A673 (cell line): ENCODE measurements around the gene PDE9A. TPM values are rescaled to one million over a fixed set of nuclear protein-coding genes. Genes with fewer than 3 reads are reported as not detected.
A peak's percentile ranks its signal among the peaks of the same experiment; 100 is the strongest.
"Not testable (repeated sequence)": the region's sequence is repeated elsewhere in the genome, so short reads cannot be mapped to it uniquely, and the experiment has no call there.

Source experiments
- BruUV-seq: library from RNA; stranded (reverse); fragments of 400-500 nt; replicated peaks from 2 replicates; lab custom pipeline; 2021; lab: Mats Ljungman, UMichigan
- CTCF ChIA-PET: fragments of 300-600 bp; sonication (Branson Sonifier 250); formaldehyde crosslinking; loops from one replicate; lab custom pipeline; 2022; ENCODE audit warnings: antibody characterized with exemption; lab: Charles Lee
- POLR2A ChIA-PET: fragments of 300-600 bp; sonication (Branson Sonifier 250); formaldehyde crosslinking; loops from one replicate; lab custom pipeline; 2022; ENCODE audit warnings: antibody characterized with exemption; ENCODE audit not compliant: low non-redundant PET; lab: Charles Lee
- DNase-seq: peaks from one replicate; pipeline ENCODE4 v3.0.0-alpha.2; 2015; ENCODE audit warnings: low spot score
- H3K27ac ChIP-seq: fragments of 200-600 bp; sonication (generic); 2 replicates; pipeline ENCODE4 v1.5.1; 2016; ENCODE audit warnings: mixed run types, low read depth, mild to moderate bottlenecking, mixed read lengths, antibody characterized with exemption, low read length; ENCODE audit not compliant: poor library complexity, severe bottlenecking
- H3K27me3 ChIP-seq: fragments of 200-600 bp; sonication (generic); replicated peaks from 2 replicates; pipeline ENCODE4 v1.6.1; 2017; ENCODE audit warnings: mixed run types, low read depth, mild to moderate bottlenecking, mixed read lengths, antibody characterized with exemption, low read length; ENCODE audit not compliant: insufficient read depth, poor library complexity
- H3K36me3 ChIP-seq: fragments of 200-600 bp; sonication (generic); 2 replicates; pipeline ENCODE4 v1.6.1; 2016; ENCODE audit warnings: mixed run types, mild to moderate bottlenecking, mixed read lengths, antibody characterized with exemption, low read length; ENCODE audit not compliant: insufficient read depth, poor library complexity, severe bottlenecking
- H3K4me1 ChIP-seq: fragments of 200-600 bp; sonication (generic); 2 replicates; pipeline ENCODE4 v1.6.1; 2017; ENCODE audit warnings: mixed run types, mild to moderate bottlenecking, mixed read lengths, antibody characterized with exemption, low read length; ENCODE audit not compliant: insufficient read depth, poor library complexity, severe bottlenecking
- H3K4me3 ChIP-seq: fragments of 200-600 bp; sonication (generic); 2 replicates; pipeline ENCODE4 v1.5.1; 2016; ENCODE audit warnings: low read depth, mixed run types, mild to moderate bottlenecking, mixed read lengths, low read length; ENCODE audit not compliant: poor library complexity, severe bottlenecking
- H3K9me3 ChIP-seq: fragments of 200-600 bp; sonication (generic); 2 replicates; pipeline ENCODE4 v1.6.1; 2016; ENCODE audit warnings: mixed run types, low read depth, mild to moderate bottlenecking, mixed read lengths, antibody characterized with exemption, low read length; ENCODE audit not compliant: poor library complexity, severe bottlenecking
- EZH2 ChIP-seq: fragments of 200-600 bp; sonication (generic); IDR thresholded peaks from 2 replicates; pipeline ENCODE4 v1.6.1; 2017; ENCODE audit warnings: borderline replicate concordance, low read depth, mild to moderate bottlenecking, mixed read lengths, antibody characterized with exemption, low read length; ENCODE audit not compliant: poor library complexity, severe bottlenecking
- intact Hi-C: fragments of 100-400 bp; cut with micrococcal nuclease; formaldehyde crosslinking; loops from one replicate; pipeline ENCODE4 v1.10.0; 2022; ENCODE audit not compliant: unreplicated experiment
- total RNA-seq: library from RNA; stranded (reverse); gene quantifications from 2 replicates; pipeline ENCODE4 v1.2.3, GENCODE V29; 2021
- TF ChIP-seq, protein P1 (sequence below): fragments of 300-800, 200-600 bp; sonication (generic); conservative IDR thresholded peaks from 2 replicates; pipeline ENCODE4 v1.5.1; 2017; ENCODE audit warnings: low read depth, mild to moderate bottlenecking, antibody characterized with exemption, low read length, moderate library complexity, mixed read lengths

The PDE9A gene
- total RNA-seq, 1 experiment from 2014 or later: 14.3 TPM

DNA sequence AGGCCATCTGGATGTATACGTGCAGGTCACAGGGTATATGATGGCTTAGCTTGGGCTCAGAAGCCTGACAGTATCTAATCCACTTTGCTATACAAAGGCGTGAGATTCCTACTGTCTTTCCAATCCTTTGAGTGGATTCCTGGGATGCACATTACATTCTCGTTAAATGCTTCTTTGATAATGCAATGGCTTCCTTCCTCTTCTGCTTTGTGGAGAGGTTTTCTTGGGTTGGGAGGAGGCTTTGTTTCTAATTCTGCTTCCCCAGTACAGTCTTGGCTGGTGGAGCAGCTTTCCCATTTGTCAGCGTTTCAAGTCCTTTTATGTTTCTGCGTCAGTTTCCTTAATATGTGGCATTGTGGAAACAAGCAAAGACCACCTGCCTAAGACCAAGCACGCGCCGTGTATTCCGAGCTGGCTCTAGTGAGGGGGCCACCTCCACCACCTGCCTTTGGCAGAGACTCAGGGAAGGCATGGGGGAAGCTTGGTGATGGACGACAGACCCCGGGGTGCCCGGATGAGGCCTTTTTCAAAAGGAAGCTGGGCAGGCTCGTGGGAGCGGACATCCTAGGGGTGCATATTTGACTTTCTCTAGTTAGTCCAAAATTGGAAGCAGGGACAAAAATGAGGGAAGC is 153.2 kb downstream of the PDE9A start:
- DNase-seq: peak; percentile 35
- Histone ChIP-seq H3K36me3 (no peaks in the 10 kb centered on the region), H3K27me3 (no peaks in the 10 kb centered on the region), H3K27ac (no peak overlapping the region), H3K9me3 (no peaks in the 10 kb centered on the region), H3K4me1 (no peaks in the 10 kb centered on the region), H3K4me3 (no peak overlapping the region)
- intact Hi-C loops: loop anchor here (10.0 kb wide), 1 partner anchor 62 kb away; no protein-coding TSS in a partner anchor
- BruUV-seq: no TSS peak
- ChIA-PET CTCF (no interaction called here), POLR2A (no interaction called here)
- TF ChIP-seq, protein P1, sequence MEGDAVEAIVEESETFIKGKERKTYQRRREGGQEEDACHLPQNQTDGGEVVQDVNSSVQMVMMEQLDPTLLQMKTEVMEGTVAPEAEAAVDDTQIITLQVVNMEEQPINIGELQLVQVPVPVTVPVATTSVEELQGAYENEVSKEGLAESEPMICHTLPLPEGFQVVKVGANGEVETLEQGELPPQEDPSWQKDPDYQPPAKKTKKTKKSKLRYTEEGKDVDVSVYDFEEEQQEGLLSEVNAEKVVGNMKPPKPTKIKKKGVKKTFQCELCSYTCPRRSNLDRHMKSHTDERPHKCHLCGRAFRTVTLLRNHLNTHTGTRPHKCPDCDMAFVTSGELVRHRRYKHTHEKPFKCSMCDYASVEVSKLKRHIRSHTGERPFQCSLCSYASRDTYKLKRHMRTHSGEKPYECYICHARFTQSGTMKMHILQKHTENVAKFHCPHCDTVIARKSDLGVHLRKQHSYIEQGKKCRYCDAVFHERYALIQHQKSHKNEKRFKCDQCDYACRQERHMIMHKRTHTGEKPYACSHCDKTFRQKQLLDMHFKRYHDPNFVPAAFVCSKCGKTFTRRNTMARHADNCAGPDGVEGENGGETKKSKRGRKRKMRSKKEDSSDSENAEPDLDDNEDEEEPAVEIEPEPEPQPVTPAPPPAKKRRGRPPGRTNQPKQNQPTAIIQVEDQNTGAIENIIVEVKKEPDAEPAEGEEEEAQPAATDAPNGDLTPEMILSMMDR: no peak
- no peak for TF ChIP-seq EZH2

DNA sequence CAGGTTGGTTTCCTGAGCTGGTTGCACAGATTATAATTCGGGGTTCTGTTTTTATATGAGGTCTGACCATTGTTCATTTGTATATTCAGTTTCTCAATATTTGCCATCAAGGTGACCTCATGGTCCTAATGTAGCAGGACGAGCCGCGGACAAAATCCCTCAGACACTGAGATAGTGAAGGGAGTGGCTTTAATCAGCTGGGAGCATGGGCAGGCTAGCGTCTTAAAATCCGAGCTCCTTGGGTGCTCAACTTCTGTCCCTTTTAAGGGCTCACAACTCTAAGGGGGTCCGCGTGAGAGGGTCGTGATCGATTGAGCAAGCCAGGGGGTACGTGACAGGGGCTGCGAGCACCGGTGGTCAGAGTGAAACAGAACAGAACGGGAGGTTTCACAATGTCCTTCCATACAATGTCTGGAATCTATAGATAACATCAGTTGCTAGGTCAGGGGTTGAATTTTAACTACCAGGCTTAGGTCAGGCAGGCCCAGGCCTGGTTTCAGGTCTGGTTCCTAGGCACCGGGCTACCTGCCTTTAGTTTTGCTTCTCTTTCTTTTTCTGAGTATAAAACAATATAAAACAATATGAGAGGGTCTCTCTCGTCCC is 154.0 kb downstream of the PDE9A start:
- POLR2A ChIA-PET, H3K27ac ChIP-seq, H3K36me3 ChIP-seq, DNase-seq, H3K27me3 ChIP-seq, H3K4me1 ChIP-seq, H3K4me3 ChIP-seq, H3K9me3 ChIP-seq, CTCF ChIA-PET, BruUV-seq: not testable (repeated sequence)
- intact Hi-C loops: loop anchor here (10.0 kb wide), 1 partner anchor 63 kb away; no protein-coding TSS in a partner anchor

DNA sequence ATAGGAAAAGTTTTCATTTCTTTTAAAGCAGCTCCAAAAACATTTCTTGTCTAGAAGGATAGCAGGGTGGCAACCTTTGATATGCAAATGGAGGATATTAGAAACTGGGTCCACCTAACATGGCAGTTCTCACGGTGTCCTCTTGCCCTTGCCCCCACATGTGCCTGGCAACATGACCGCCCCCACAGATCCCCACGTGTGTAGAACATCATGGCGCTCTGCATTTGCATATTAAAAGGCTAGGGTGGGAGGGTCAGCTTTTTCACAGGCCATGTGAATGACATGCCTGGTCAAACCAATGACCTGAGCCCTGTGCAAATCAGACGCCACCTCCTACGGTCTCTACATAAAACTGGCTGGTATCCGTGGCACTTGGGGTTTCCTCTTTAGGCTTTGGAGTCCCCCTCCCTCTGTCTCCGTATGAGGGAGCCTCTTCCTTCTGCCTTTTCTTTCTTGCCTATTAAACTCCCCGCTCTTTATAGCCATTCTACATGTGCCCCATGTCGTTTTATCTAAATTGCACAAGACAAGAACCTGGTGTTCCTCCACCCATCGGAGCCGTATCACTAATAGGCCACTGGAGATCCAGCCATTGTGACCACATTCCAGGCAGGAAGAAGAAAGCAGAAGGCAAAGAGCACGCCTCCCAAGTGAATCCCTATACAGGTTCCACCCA is 154.7 kb downstream of the PDE9A start:
- Histone ChIP-seq H3K27ac (no peak overlapping the region), H3K27me3 (no peaks in the 10 kb centered on the region), H3K4me1 (no peaks in the 10 kb centered on the region), H3K9me3 (no peaks in the 10 kb centered on the region), H3K36me3 (no peaks in the 10 kb centered on the region), H3K4me3 (no peak overlapping the region)
- ChIA-PET CTCF (no interaction called here), POLR2A (no interaction called here)
- DNase-seq: no peak
- BruUV-seq: no TSS peak
- TF ChIP-seq, protein P1: no peak
- TF ChIP-seq EZH2: no peak
- intact Hi-C loops: loop anchor here (10.0 kb wide), 1 partner anchor 63 kb away; no protein-coding TSS in a partner anchor
